ENCODE measurements around the gene BPIFA3.

DNA sequence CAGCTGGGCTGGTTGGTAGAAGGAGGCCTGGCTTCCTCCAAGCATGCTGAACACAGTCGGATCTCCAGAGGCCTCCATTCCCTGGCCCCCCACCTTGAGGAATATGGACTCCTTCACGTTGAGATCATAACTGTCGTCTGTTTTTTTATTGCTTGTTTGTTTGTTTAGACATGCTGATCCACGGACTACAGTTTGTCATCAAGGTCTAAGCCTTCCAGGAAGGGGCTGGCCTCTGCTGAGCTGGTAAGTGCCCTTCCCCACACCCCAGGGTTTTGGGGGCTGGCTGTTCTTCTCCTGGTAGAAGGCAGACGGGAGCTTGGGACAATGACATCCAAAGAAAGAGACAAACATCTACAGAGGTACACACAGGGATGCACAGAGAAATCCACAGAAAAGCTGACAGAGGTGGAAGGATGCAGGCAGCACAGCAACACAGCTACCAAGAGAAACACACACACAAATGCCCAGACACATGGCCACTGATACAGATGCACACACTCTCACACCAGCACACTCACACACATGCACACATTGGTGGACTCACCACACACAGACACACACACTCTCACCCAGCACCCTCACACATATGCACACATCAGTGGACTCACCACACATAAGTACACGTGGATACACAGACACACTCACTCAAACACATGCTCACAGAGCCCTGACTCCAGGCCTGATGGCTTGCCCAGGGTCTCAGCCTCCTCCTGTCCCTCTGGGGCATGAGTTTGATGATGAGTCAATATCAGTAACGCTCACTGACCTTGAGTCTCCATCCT, 25.4 kb downstream of the BPIFA3 start:
- TF ChIP-seq, protein P1, sequence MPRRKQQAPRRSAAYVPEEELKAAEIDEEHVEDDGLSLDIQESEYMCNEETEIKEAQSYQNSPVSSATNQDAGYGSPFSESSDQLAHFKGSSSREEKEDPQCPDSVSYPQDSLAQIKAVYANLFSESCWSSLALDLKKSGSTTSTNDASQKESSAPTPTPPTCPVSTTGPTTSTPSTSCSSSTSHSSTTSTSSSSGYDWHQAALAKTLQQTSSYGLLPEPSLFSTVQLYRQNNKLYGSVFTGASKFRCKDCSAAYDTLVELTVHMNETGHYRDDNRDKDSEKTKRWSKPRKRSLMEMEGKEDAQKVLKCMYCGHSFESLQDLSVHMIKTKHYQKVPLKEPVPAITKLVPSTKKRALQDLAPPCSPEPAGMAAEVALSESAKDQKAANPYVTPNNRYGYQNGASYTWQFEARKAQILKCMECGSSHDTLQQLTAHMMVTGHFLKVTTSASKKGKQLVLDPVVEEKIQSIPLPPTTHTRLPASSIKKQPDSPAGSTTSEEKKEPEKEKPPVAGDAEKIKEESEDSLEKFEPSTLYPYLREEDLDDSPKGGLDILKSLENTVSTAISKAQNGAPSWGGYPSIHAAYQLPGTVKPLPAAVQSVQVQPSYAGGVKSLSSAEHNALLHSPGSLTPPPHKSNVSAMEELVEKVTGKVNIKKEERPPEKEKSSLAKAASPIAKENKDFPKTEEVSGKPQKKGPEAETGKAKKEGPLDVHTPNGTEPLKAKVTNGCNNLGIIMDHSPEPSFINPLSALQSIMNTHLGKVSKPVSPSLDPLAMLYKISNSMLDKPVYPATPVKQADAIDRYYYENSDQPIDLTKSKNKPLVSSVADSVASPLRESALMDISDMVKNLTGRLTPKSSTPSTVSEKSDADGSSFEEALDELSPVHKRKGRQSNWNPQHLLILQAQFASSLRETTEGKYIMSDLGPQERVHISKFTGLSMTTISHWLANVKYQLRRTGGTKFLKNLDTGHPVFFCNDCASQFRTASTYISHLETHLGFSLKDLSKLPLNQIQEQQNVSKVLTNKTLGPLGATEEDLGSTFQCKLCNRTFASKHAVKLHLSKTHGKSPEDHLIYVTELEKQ (tag by site-specific recombination; IDR thresholded peaks at IDR 0.05; ENCODE audit: borderline replicate concordance), result no peak
- TF ChIP-seq ZNF24 (tag by site-specific recombination; IDR thresholded peaks at IDR 0.05), result no peak
- TF ChIP-seq ZNF175 (tag by site-specific recombination; IDR thresholded peaks at IDR 0.05), result no peak
- TF ChIP-seq, protein P2, sequence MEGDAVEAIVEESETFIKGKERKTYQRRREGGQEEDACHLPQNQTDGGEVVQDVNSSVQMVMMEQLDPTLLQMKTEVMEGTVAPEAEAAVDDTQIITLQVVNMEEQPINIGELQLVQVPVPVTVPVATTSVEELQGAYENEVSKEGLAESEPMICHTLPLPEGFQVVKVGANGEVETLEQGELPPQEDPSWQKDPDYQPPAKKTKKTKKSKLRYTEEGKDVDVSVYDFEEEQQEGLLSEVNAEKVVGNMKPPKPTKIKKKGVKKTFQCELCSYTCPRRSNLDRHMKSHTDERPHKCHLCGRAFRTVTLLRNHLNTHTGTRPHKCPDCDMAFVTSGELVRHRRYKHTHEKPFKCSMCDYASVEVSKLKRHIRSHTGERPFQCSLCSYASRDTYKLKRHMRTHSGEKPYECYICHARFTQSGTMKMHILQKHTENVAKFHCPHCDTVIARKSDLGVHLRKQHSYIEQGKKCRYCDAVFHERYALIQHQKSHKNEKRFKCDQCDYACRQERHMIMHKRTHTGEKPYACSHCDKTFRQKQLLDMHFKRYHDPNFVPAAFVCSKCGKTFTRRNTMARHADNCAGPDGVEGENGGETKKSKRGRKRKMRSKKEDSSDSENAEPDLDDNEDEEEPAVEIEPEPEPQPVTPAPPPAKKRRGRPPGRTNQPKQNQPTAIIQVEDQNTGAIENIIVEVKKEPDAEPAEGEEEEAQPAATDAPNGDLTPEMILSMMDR (tag by site-specific recombination; IDR thresholded peaks at IDR 0.05), result no peak
- no peak for TF ChIP-seq GLI4 (tag by site-specific recombination; IDR thresholded peaks at IDR 0.05)
- no peak for TF ChIP-seq ZNF10 (tag by site-specific recombination; IDR thresholded peaks at IDR 0.05)
